ENCODE data around the gene NKPD1. TPM values are rescaled to one million over a fixed set of nuclear protein-coding genes. Genes with fewer than 3 reads are reported as not detected.

NKPD1 gene
- total and polyA plus RNA-seq, 8 donors, result 0.08 to 0.24 (median 0.17) TPM; not detected in 2

GRCh38 chr19:45125975-45126493 is 34.7 kb downstream of the NKPD1 start:
- Histone ChIP-seq H3K36me3 (peaks cover 0 to 5% of the 10 kb centered on the region in 2 donors), H3K4me1 (peaks cover 0 to 6% of the 10 kb centered on the region in 2 donors), H3K27me3 (no peaks in the 10 kb centered on the region), H3K4me3 (no peak overlapping the region), H3K9me3 (no peaks in the 10 kb centered on the region), H3K27ac (no peak overlapping the region)
- DNase-seq (peak in 2 of 4 donors; percentile 42 to 60), ATAC-seq (peak; percentile 95)
- peak; percentile 56 to 84 for TF ChIP-seq CTCF (IDR thresholded peaks at IDR 0.05)
- intact Hi-C loops (cut with DNase I), result no loop called here

GRCh38 chr19:45125360-45125759 is 35.4 kb downstream of the NKPD1 start:
- intact Hi-C loops (cut with DNase I), result no loop called here
- H3K27me3 ChIP-seq, result no peaks in the 10 kb centered on the region
- no peak overlapping the region for H3K4me3 ChIP-seq
- peaks cover 0 to 5% of the 10 kb centered on the region in 2 donors for H3K36me3 ChIP-seq
- no peaks in the 10 kb centered on the region for H3K9me3 ChIP-seq
- H3K27ac ChIP-seq, result no peak overlapping the region
- no peak for ATAC-seq
- peaks cover 0 to 6% of the 10 kb centered on the region in 2 donors for H3K4me1 ChIP-seq
- no peak for TF ChIP-seq CTCF (IDR thresholded peaks at IDR 0.05)
- no peak for DNase-seq

GRCh38 chr19:45124021-45124420 is 36.8 kb downstream of the NKPD1 start:
- H3K27ac ChIP-seq, result no peak overlapping the region
- no peak overlapping the region for H3K4me3 ChIP-seq
- peaks cover 0 to 13% of the 10 kb centered on the region in 2 donors for H3K4me1 ChIP-seq
- no peaks in the 10 kb centered on the region for H3K27me3 ChIP-seq
- ATAC-seq (no peak), DNase-seq (no peak)
- peaks cover 0 to 7% of the 10 kb centered on the region in 2 donors for H3K36me3 ChIP-seq
- no peak for TF ChIP-seq CTCF (IDR thresholded peaks at IDR 0.05)
- no peaks in the 10 kb centered on the region for H3K9me3 ChIP-seq
- intact Hi-C loops (cut with DNase I), result no loop called here

GRCh38 chr19:45123440-45123850 is 37.3 kb downstream of the NKPD1 start:
- DNase-seq (no peak), ATAC-seq (peak; percentile 19)
- H3K9me3 ChIP-seq, result no peaks in the 10 kb centered on the region
- peaks cover 0 to 3% of the 10 kb centered on the region in 2 donors for H3K36me3 ChIP-seq
- no peak overlapping the region for H3K27ac ChIP-seq
- peaks cover 0 to 19% of the 10 kb centered on the region in 2 donors for H3K4me1 ChIP-seq
- no peak for TF ChIP-seq CTCF (IDR thresholded peaks at IDR 0.05)
- no peaks in the 10 kb centered on the region for H3K27me3 ChIP-seq
- H3K4me3 ChIP-seq, result no peak overlapping the region
- intact Hi-C loops (cut with DNase I), result no loop called here

GRCh38 chr19:45122832-45123231 is 38.0 kb downstream of the NKPD1 start:
- intact Hi-C loops (cut with DNase I), result no loop called here

More at GRCh38 chr19:45122832-45123231, 38.0 kb downstream of the NKPD1 start:
- H3K4me3 ChIP-seq, result no peak overlapping the region
- ATAC-seq (no peak), DNase-seq (no peak)
- H3K36me3 ChIP-seq, result peaks cover 0 to 3% of the 10 kb centered on the region in 2 donors
- H3K27me3 ChIP-seq, result no peaks in the 10 kb centered on the region
- H3K4me1 ChIP-seq, result peaks cover 0 to 25% of the 10 kb centered on the region in 2 donors
- no peak for TF ChIP-seq CTCF (IDR thresholded peaks at IDR 0.05)
- no peaks in the 10 kb centered on the region for H3K9me3 ChIP-seq
- no peak overlapping the region for H3K27ac ChIP-seq

All from left lung (tissue), 10 donors.